Stimulated activated CD4-positive, alpha-beta T cell treated with anti-CD3 and anti-CD28 coated beads, Interleukin-12 subunit alpha, Interleukin-12 subunit beta, amount 100 ng/mL, for 24 hours (primary cell): ENCODE results near the gene FHOD3.

Source experiments
- DNase-seq, 2 experiments: peaks; one replicate each; pipeline ENCODE4 v3.0.0-alpha.2; 2020; ENCODE audit warnings: low read depth in 2 of 2

Gene FHOD3

DNA sequence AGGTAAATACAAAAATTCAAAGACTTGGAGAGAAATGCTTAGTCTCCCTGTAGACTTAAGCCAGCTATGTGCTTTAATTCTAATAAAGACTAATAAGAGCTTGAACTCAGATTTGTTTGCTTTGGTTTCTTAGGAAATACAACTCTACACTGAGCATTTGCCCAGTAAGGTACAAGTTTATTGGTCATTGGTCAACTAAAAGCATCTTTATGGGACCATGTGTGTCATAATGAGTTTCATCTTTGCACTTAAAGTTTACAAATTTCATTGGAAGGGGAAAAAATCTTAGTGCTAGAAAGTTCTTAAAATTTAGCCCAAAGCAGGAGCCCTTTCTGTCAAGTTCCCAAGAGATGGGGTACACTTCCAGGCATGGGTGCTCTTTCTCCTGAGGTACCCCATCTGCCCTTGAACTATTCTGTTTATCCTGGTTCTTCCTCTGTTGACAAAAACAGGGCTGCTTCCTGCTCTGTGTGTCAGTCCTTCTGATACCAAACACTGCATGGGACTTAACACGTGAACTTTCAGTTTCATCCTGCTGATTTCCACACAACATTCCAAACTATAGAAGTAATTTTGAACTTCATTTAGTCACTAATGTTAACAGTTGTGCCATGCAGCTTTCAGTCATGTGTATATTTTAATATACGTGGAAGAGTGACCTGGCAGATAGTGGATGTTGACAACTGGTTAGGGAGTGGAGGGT lies 331.1 kb downstream of the FHOD3 start:
- no peak for DNase-seq

DNA sequence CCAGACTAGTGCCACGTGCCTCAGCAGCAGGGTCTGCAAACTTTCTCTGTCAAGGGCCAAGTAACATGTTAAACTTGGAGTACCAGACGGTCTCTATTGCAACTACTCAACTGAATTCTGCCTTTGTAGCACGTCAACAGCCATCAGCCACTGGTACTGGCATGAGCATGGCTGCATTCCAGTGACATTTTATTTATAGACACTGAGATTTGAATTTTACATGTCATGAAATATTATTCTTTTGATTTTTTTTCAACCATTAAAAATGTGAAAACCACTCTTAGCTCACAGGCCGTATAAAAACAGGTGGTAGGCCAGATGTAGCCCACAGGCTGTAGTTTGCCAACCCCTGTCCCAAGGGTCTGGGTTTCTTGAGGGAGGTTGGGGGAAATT lies 331.6 kb downstream of the FHOD3 start:
- DNase-seq = no peak

DNA sequence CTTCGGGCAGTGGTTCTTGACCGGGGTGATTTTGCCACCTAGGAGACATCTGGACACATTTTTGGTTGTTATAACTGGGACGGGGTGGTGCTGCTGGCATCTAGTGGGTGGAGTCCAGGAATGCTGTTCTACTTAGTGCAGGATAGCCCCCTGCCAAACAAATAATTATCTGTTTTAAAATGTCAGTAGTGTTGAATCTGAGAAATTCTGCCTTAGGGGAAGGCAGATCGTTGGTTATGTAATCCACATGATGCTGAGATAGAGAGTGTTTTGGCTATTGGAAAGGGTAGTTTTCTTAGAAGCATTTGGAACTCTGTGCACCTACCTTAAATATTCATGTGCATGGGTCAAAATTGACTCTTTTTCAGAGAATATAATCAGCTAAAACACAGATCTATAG lies 332.3 kb downstream of the FHOD3 start:
- DNase-seq = no peak

GRCh38 chr18:36630917-36631316 lies 333.4 kb downstream of the FHOD3 start:
- no peak for DNase-seq

DNA sequence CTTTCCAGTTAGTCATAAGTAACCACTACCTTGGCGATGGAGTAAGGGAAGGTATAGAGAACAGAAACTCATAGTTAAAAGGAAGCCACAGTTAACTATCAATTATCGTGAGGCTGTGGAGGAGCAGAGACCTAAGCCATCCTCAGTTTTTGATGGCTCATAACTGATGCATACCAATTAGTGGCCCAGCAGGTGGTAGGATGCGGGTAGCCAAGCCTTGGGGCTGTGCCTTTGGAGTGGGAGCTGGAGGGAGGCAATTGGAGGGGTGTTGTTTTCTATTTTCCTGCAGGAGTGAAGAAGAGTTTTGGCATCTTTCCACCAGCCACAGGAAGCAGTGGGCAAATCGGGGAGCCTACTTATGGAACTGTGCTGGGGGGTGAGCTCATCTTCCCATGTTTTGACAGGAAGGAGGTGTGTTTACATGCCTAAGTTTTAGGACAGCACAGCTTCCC lies 336.5 kb downstream of the FHOD3 start:
- DNase-seq = no peak

GRCh38 chr18:36634573-36635216 lies 337.2 kb downstream of the FHOD3 start:
- DNase-seq = no peak

- no peak for DNase-seq
Measured at GRCh38 chr18:36635414-36636096, 338.0 kb downstream of the FHOD3 start.

DNA sequence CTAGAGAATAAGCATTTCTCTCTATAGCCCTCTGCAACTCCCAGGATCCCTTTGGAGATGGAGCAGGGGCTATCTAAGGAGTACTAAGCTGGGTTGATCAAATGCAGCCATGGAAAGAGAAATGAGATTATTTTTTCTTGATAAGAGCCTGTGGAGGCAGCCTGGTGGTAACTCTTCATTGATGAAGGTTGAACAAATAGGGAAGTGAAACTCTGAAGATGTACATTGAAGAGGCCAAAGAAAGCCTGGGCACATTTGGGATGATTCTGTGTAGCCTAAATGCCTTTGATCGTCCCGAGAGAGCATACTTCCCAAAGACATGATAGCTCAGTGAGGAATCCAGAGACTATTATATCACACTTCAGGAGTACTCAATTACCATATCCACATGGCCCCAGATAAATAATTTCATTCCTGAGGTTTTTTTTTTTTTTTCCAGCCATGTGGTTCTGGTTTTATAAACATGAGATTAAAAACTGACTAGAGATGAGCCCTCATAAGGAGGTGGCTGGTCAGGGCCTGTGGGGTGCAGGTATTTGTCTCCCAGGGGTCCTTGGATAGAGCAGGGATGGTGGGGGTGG lies 338.8 kb downstream of the FHOD3 start:
- no peak for DNase-seq

DNA sequence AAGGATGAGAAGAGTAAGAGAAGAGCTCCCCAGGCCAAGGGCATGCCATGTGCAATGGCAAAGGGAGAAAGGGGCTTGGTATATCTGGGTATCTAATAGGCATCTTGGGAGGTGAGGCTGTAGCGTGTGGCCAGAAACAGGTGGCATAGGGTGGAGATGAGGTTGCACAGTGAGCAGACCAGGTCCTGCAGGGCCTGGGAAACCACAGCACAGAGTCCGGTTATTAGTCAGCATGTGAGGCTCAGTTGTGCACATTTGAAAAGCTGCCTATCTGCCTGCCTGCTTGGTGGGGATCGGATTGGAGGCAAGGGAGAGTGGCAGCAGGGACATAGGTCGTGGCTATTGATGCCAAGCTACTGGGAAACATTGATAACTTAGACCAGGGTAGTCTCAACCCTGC lies 340.7 kb downstream of the FHOD3 start:
- DNase-seq = no peak

GRCh38 chr18:36640021-36640952 lies 342.8 kb downstream of the FHOD3 start:
- no peak for DNase-seq

GRCh38 chr18:36643061-36643460 lies 345.5 kb downstream of the FHOD3 start:
- DNase-seq = no peak

- no peak for DNase-seq
Measured at GRCh38 chr18:36648803-36649202, 351.3 kb downstream of the FHOD3 start.

DNA sequence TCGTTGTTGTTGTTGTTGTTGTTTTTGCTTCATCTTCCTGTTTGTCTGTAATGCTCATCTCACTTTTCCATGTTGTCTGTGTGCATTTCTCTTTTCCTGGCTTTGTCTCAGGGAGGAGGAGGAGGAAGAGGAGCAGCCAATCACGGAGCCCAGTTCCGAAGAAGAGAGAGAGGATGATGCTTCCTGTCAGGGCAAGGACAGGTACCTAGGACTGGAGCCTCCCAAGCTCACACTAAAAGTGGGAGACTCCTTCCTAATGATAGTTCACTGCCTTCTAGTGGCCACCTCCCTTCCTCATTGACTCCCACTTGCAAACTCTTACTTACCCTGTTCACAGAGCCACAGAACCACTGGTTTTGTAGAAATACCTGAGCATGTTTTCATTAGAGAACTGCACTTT lies 351.7 kb downstream of the FHOD3 start:
- no peak for DNase-seq

GRCh38 chr18:36650266-36650665 lies 352.8 kb downstream of the FHOD3 start:
- DNase-seq = no peak

DNA sequence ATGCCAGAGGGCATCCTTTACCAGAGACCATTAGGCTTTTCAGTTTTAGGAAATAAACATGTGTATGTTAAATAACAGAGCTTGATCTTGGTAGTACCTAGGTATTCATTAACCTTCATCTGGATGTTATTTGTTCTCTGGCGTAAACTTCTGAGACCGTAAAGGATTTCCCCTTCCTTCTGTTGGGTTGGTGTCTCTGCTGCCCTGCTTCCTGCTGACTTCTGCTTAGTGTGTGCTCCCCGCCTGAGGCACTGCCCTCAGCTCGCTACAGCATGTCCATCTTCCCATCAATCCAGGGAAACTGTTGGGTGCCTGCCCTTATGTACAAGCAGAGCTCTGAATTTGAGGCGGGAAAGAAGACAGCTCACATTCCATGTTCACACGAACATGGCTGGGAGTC lies 353.4 kb downstream of the FHOD3 start:
- no peak for DNase-seq

DNA sequence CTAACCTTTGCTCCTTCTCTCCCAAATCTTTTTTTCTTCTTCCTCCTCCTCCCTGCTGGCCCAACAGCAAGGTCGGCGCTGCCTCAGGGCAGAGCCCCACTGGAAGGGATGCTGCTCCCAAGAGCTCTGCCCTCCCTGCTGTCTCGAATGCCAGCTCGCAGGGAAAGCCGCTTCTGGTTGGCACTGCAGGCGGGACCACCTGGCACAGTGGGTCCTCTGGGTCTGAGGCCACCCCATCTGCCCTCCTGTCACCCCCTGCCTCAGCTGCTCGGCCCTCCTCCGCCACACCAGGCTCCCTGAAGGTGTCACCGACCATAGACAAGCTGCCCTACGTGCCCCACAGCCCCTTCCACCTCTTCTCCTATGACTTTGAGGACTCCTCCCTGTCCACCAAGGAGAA lies 355.0 kb downstream of the FHOD3 start:
- no peak for DNase-seq

DNA sequence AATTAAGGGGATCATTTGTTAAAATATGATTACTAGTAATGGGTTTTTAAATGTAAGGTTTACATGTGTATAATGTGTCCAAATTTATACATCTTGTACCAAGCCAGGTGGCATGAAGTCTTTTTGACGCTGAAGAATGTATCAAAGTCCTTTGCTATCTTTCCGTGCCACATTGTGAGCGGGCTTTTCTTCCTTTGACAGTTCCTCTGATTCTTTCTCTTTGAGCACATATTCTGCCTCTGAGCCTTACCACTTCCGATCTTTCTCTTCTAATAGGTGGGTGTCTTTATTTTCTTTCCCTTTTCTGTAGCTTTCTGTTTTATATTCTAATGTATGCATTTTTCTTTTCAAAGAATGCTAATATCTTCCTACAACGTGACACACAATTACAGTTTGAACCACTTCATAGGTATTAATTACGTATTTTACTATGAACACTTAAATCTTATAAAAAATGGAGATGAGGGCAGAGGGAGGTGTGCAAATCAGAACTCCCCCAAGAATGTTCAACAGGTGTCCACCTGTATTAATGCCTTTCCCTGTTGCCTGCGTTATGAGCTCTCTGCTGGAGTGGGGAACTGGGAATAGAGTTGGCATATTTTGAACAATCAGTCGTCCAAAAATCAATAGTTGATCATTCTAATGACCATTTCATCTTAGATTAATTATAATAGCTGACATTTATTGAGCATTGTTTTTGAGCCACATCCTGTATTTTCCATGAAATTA lies 355.8 kb downstream of the FHOD3 start:
- DNase-seq = no peak

DNA sequence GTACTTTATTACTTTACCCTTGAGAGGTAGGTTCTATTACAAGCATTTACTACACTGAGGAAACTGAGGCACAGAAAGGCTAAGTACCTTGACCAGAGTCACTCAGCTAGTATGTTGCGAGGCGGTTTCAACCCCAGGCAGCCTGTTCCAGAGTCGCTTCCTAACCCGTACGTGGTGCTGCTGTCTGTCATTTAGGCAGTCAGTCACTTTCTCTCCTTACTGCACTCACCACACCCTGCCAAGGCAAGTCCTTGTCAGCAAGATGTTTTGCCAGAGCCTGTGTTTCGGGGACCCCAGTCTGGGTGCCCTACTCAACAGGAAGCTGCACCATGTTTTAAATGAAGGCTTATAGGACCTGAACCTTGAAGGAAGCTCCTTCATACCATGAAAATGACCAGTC lies 356.4 kb downstream of the FHOD3 start:
- DNase-seq = no peak

DNA sequence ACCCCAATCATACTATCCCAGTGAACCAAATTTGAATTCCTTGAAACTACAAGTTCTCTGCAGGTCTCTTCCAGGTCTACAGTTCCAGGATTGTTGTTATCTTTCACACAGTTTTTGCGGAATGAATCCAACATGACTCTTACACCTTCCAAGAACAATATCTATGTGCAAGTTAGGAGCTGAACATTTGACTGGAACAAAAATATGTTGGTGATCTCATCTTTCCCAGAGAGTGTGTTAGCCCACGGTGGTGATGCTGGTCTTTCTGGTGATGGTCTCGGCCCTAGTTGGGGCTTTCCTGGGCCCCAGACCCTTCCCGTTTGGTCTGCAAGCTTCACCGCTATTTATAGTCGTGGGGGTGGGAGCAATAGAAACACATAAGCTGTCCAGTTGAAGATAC lies 357.6 kb downstream of the FHOD3 start:
- no peak for DNase-seq

DNA sequence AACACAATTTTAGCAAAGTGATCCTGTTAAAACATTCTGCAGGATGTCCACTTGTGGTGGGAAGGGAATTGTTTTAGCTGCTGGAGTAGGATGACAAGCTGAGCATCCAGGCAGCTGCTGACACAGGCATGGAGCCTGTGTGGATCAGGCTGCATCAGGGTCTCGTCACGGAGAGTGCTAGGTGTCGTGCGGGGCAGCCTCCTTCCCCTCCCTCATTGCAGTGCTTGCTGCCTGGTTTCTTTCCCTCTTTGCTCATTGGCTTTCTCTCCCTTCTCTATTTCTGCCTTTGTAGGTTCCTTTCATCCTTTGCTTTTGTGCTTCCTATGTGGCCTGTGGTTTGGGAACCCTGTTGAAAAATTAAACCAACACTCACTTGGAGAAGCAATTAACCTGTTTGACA lies 358.4 kb downstream of the FHOD3 start:
- no peak for DNase-seq

- DNase-seq = no peak
Measured at GRCh38 chr18:36658611-36659010, 361.1 kb downstream of the FHOD3 start.
